Mucosa of rectum (tissue), 2 donors: ENCODE measurements around the gene DGKK.

ENCODE experiments used
- H3K27ac ChIP-seq, 2 donors: one replicate each; pipeline ENCODE4 v1.7.0; 2013; ENCODE audit warnings: inconsistent platforms in 2 of 2, low read depth in 2 of 2, low read length in 2 of 2
- H3K27me3 ChIP-seq, 2 donors: one replicate each; pipeline ENCODE4 v1.7.0; 2013; ENCODE audit warnings: low read length in 2 of 2; ENCODE audit not compliant: control insufficient read depth in 2 of 2, insufficient read depth in 2 of 2
- H3K36me3 ChIP-seq, 2 donors: one replicate each; pipeline ENCODE4 v1.7.0; 2013; ENCODE audit warnings: low read length in 2 of 2; ENCODE audit not compliant: control insufficient read depth in 2 of 2, insufficient read depth in 2 of 2
- H3K4me1 ChIP-seq, 2 donors: one replicate each; pipeline ENCODE4 v1.7.0; 2013; ENCODE audit warnings: low read length in 2 of 2, mild to moderate bottlenecking in 1 of 2; ENCODE audit not compliant: control insufficient read depth in 2 of 2, insufficient read depth in 2 of 2
- H3K4me3 ChIP-seq, 2 donors: one replicate each; pipeline ENCODE4 v1.7.0; 2013; ENCODE audit warnings: low read length in 2 of 2
- H3K9ac ChIP-seq, 2 donors: one replicate each; pipeline ENCODE4 v1.7.0; 2013; ENCODE audit warnings: low read length in 2 of 2, low read depth in 1 of 2, mild to moderate bottlenecking in 1 of 2
- H3K9me3 ChIP-seq, 2 donors: one replicate each; pipeline ENCODE4 v1.7.0; 2013; ENCODE audit warnings: low read length in 2 of 2; ENCODE audit not compliant: control insufficient read depth in 2 of 2
- donor health status: healthy.
- donor health status: Normal muscosa, but diverticular disease.

The DGKK gene

DNA sequence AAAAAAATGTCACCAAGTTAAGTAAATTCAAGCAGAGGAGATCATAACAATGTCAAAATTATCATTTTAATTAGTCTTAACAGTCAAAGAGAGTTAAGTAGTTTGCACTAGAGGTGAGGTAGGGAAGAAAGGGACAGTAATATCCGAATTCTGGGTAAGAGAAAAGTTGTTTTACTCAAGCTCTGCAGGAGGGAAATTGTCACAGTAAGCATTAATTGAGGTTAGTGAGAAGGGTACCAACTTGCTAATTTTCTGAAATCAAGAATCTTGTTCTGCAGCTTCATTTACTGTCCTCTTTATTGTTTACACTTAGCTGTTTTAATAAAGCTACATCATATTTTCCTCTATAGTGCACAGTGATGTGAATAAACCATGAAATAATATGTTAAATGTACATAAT is 11.0 kb downstream of the DGKK start:
- no peaks in the 10 kb centered on the region for H3K4me1 ChIP-seq

DNA sequence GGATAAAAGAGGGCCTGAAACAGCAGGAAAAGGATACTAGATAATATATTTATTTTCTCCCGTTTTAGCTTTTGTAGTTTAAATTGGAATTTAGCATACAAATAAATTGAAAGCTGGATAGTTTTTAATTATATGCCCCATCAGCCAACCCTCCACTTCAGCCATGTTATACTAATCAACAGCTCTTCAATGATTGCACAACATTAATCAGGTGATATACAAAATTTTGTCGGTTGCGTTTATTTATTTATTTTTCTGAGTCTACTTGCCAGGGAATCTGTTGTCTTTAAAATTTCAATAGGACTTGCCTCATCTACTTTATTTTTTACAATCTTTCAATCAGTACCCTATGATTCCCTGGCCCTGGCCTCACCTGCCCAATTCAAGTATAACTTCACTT is 12.1 kb downstream of the DGKK start:
- peaks cover 3 to 15% of the 10 kb centered on the region in 2 donors for H3K27me3 ChIP-seq
- H3K9me3 ChIP-seq: no peaks in the 10 kb centered on the region
- no peak overlapping the region for H3K4me3 ChIP-seq
- no peaks in the 10 kb centered on the region for H3K4me1 ChIP-seq
- H3K36me3 ChIP-seq: no peaks in the 10 kb centered on the region
- no peak overlapping the region for H3K27ac ChIP-seq
- no peak overlapping the region for H3K9ac ChIP-seq

More for the DNA sequence above, 11.0 kb downstream of the DGKK start:
- no peak overlapping the region for H3K4me3 ChIP-seq
- peaks cover 3 to 15% of the 10 kb centered on the region in 2 donors for H3K27me3 ChIP-seq
- no peak overlapping the region for H3K9ac ChIP-seq
- H3K27ac ChIP-seq: no peak overlapping the region
- H3K36me3 ChIP-seq: no peaks in the 10 kb centered on the region
- H3K9me3 ChIP-seq: no peaks in the 10 kb centered on the region

DNA sequence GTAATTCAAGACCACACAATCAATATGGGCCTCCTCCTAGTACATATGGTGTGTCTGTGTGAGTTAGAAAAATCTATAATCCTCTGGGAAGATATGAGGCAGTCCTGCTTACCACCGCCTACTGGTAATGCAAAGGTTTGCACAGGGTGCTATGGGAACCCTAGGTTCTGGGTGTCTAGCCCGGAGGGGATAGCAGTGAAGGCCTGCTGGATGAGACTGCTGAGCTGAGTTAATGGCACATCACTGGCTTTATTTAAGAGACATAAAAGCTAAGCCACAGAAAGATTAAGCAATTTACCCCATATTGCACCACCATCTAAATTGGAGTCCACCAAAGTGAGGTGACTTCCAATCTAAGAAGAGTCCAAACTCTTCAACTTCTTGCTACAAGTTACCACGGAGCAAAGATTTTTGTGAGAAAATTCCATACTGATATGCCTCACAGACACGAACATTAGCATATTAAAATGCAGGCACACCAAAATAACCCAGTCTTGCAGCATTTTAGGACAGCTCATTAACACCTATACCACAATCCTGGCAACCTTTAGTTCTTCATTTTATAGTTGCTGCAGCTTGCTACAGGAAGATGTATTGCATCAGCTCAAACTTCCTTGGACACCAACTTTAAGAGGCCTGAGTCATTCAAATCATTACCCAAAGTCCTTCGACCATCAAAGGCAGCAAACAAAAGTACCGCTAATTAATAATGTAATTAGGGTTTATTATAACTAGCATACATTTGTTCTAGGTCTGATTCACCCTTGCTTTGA is 13.7 kb downstream of the DGKK start:
- H3K36me3 ChIP-seq: no peaks in the 10 kb centered on the region
- H3K4me3 ChIP-seq: no peak overlapping the region
- H3K27ac ChIP-seq: no peak overlapping the region
- no peaks in the 10 kb centered on the region for H3K9me3 ChIP-seq
- peaks cover 3 to 13% of the 10 kb centered on the region in 2 donors for H3K27me3 ChIP-seq
- H3K4me1 ChIP-seq: no peaks in the 10 kb centered on the region
- H3K9ac ChIP-seq: no peak overlapping the region

DNA sequence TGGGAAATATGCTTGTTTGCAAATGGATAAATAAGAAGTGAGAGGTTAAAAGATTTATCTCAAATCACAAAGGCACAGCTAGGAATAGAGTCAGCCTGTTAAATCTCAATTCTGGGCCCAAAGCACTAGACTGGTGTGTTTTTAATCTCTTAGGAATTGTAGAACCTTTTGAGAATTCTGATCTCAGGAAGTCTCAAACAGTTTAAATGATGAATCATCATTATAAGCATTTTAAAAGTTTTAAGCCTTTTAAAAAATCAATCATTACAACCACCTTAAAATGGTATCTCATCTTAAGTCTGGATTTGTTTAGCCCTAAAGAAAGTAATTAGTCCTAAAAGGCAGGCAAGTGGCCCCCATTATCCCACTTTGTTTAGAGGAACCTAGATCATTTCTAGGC is 17.8 kb downstream of the DGKK start:
- no peak overlapping the region for H3K4me3 ChIP-seq
- peaks cover 0 to 8% of the 10 kb centered on the region in 2 donors for H3K27me3 ChIP-seq
- H3K27ac ChIP-seq: no peak overlapping the region
- H3K36me3 ChIP-seq: no peaks in the 10 kb centered on the region
- no peaks in the 10 kb centered on the region for H3K4me1 ChIP-seq
- H3K9ac ChIP-seq: no peak overlapping the region
- H3K9me3 ChIP-seq: no peaks in the 10 kb centered on the region

DNA sequence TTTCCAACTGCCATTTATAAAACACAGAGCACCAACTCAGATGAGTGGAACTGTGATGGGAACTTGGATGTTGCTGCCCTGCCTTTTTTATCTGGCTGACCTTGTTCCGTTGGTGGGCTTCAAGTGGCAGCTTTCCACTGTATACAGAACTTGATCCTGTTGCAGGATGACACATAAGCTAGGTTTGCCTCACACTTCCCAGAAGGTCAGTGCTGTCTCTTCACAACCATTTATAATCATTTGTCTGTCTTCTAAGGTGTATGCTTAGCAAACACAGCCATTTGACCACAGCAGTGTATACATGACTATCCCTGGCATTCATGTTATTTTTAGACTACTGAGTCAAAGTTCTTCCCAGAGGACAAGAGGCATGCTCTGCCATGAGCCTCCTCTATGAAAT is 20.3 kb downstream of the DGKK start:
- no peaks in the 10 kb centered on the region for H3K9me3 ChIP-seq
- no peak overlapping the region for H3K9ac ChIP-seq
- no peak overlapping the region for H3K4me3 ChIP-seq
- no peak overlapping the region for H3K27ac ChIP-seq
- peaks cover 0 to 8% of the 10 kb centered on the region in 2 donors for H3K27me3 ChIP-seq
- H3K36me3 ChIP-seq: no peaks in the 10 kb centered on the region
- H3K4me1 ChIP-seq: no peaks in the 10 kb centered on the region

DNA sequence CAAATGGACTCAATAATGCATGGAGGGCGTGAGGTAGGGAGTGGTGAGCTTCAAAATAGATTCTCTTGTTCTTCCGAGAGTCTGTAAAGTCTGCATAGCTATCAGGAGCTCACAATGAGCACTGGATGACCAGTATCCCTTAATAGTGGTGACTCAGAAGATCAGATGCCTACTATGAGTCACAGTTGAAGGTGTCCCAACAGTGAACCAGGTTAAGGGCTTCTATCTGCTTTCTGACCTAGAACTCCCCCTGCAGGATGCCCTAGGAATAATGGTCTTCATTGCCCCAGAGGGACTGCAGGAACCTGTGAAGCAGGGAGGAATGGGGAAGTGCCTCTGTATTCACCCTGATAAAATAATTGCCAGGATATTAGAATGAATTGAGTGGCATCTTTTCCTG is 22.1 kb downstream of the DGKK start:
- H3K4me3 ChIP-seq: no peak overlapping the region
- no peaks in the 10 kb centered on the region for H3K4me1 ChIP-seq
- H3K27me3 ChIP-seq: peaks cover 0 to 8% of the 10 kb centered on the region in 2 donors
- no peaks in the 10 kb centered on the region for H3K36me3 ChIP-seq
- no peak overlapping the region for H3K27ac ChIP-seq
- no peaks in the 10 kb centered on the region for H3K9me3 ChIP-seq
- H3K9ac ChIP-seq: no peak overlapping the region

DNA sequence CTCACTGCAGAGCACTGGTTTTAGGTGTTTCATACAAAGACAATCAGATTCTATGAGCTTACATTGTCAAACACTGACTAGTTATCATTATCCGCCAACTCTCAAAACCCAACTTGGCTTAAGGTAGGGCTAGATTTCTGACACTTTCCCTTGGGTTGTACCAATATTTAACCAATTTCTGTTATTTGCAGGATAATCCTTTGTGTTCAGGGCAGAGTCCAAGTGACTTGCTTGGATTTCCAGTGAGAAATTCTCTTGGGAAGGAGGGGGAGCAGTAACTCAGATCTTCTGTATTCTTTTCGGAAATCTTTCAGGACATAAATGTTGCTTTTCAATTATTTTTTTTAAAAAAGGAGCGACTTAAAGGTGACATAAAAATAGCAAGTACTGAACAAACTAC is 23.1 kb downstream of the DGKK start:
- H3K27me3 ChIP-seq: peaks cover 2 to 8% of the 10 kb centered on the region in 2 donors
- H3K4me3 ChIP-seq: no peak overlapping the region
- H3K9ac ChIP-seq: no peak overlapping the region
- no peak overlapping the region for H3K27ac ChIP-seq
- H3K9me3 ChIP-seq: no peaks in the 10 kb centered on the region
- H3K36me3 ChIP-seq: no peaks in the 10 kb centered on the region
- H3K4me1 ChIP-seq: no peaks in the 10 kb centered on the region

DNA sequence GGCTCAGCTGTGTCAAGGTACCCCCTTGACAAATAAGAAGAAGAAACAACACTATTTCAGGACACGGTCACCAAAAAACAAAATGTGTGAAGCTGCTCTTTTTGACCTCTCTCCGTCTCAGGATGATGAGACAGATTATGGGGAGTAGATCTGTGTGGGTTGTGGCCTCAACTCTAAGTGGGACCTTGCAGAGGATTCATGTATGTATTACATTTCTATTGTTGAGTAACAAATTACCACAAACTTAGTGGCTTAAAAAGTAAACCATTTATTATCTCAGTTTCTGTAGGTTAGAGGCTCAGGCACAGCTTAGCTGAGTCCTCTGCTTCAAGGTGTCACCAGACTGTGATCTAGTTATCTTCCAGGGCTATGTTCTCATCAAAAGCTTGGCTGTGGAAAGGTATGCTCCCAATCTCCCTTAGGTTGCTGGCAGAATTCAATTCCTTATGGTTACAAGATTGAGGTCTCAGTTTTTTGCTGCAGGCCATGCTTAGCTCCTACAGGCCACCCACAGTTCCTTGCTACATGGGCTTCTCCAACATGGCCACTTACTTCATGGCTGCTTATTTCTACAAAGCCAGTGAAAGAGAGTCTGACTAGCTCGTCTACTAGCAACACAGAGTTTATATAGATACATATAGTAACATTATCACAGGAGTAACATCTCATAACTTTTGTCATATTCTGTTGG is 28.1 kb downstream of the DGKK start:
- H3K9me3 ChIP-seq: no peaks in the 10 kb centered on the region
- no peak overlapping the region for H3K4me3 ChIP-seq
- peaks cover 2% of the 10 kb centered on the region in 2 donors for H3K27me3 ChIP-seq
- H3K36me3 ChIP-seq: no peaks in the 10 kb centered on the region
- H3K9ac ChIP-seq: no peak overlapping the region
- H3K4me1 ChIP-seq: no peaks in the 10 kb centered on the region
- no peak overlapping the region for H3K27ac ChIP-seq

DNA sequence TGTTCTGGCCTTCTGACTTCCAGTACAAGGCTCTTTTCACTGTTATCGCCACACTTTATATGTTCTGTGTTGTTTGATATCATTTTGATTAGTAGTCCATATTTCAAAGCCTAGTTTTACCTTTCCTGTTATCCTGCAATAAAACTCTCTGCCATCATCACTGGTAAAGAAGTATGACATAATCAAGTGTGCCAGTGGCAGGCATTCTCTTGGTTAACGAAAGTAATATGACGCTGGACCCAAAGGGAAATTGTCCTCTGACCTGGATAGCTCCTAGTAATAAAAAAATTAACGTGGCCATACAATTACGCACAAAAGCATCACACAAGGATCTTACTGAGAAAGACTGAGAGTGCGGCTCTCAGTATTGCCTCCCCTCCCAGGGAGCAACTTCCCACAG is 33.8 kb downstream of the DGKK start:
- Histone ChIP-seq H3K27ac (no peak overlapping the region), H3K27me3 (peaks cover 3 to 7% of the 10 kb centered on the region in 2 donors), H3K9me3 (no peaks in the 10 kb centered on the region), H3K9ac (no peak overlapping the region), H3K4me1 (no peaks in the 10 kb centered on the region), H3K36me3 (no peaks in the 10 kb centered on the region), H3K4me3 (no peak overlapping the region)

DNA sequence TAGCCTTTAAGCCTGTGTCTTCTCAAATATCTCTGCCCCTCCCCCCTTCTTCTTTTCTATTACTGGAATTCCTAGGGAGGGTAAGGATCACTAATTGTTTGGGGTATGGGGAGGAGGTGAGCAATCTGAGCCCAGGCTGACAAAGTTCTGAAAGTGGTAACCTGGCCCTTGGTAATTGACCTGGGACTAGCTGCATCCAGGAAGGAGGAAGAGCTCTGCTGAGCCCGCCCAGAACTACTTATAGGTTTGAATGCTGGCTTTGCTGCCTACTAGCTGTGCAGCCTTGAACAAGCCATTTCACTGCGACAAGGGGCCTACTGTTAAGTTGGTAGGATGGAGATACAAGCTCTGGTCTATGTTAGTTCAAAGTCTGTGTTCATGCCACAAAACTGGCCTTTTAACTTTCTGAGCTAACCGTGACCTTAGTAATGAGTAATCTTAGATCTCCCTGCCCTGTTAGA is 37.8 kb downstream of the DGKK start:
- Histone ChIP-seq H3K4me3 (no peak overlapping the region), H3K27ac (no peak overlapping the region), H3K27me3 (peaks cover 3 to 8% of the 10 kb centered on the region in 2 donors), H3K36me3 (no peaks in the 10 kb centered on the region), H3K9me3 (no peaks in the 10 kb centered on the region), H3K4me1 (no peaks in the 10 kb centered on the region), H3K9ac (no peak overlapping the region)
